C4-2B (cell line): ENCODE results near the gene ST8SIA6.

Source experiments
- ZFX ChIP-seq: fragments of 450-650 bp; IDR thresholded peaks from 2 replicates; pipeline ENCODE4 v1.6.1; 2017
- TF ChIP-seq, protein P1 (sequence below): fragments of 450-650 bp; conservative IDR thresholded peaks from 2 replicates; pipeline ENCODE4 v1.5.1; 2017; ENCODE audit warnings: mild to moderate bottlenecking

DNA sequence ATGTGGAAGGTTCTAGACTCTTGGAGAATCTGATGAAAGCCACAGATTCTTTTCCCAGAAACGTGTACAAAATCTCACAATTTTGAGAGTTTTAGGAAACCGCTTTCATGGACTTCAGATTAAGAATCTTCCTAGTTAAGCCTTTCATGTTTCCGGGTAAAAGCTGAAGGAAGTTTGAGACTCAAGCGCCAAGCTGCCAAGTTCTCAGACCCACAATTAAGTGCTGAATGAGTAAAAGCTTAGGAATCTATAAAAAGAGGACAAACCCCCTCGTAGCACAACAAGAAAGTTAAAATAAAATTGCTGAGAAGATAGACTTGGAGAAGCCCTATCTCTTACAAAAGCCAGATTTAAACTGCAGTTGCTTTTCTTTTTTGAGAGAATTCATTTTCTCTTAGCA is 99.6 kb downstream of the ST8SIA6 start:
- TF ChIP-seq, protein P1, sequence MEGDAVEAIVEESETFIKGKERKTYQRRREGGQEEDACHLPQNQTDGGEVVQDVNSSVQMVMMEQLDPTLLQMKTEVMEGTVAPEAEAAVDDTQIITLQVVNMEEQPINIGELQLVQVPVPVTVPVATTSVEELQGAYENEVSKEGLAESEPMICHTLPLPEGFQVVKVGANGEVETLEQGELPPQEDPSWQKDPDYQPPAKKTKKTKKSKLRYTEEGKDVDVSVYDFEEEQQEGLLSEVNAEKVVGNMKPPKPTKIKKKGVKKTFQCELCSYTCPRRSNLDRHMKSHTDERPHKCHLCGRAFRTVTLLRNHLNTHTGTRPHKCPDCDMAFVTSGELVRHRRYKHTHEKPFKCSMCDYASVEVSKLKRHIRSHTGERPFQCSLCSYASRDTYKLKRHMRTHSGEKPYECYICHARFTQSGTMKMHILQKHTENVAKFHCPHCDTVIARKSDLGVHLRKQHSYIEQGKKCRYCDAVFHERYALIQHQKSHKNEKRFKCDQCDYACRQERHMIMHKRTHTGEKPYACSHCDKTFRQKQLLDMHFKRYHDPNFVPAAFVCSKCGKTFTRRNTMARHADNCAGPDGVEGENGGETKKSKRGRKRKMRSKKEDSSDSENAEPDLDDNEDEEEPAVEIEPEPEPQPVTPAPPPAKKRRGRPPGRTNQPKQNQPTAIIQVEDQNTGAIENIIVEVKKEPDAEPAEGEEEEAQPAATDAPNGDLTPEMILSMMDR, result no peak
- no peak for TF ChIP-seq ZFX
